NCI-H2227 (cell line): ENCODE results near the gene IRS1.
"Not testable (repeated sequence)": the region's sequence is repeated elsewhere in the genome, so short reads cannot be mapped to it uniquely, and the experiment has no call there.

Experiments
- DNase-seq: peaks from one replicate; lab custom pipeline; 2025; ENCODE audit not compliant: unreplicated experiment; lab: John Stamatoyannopoulos, UW

IRS1 gene, protein sequence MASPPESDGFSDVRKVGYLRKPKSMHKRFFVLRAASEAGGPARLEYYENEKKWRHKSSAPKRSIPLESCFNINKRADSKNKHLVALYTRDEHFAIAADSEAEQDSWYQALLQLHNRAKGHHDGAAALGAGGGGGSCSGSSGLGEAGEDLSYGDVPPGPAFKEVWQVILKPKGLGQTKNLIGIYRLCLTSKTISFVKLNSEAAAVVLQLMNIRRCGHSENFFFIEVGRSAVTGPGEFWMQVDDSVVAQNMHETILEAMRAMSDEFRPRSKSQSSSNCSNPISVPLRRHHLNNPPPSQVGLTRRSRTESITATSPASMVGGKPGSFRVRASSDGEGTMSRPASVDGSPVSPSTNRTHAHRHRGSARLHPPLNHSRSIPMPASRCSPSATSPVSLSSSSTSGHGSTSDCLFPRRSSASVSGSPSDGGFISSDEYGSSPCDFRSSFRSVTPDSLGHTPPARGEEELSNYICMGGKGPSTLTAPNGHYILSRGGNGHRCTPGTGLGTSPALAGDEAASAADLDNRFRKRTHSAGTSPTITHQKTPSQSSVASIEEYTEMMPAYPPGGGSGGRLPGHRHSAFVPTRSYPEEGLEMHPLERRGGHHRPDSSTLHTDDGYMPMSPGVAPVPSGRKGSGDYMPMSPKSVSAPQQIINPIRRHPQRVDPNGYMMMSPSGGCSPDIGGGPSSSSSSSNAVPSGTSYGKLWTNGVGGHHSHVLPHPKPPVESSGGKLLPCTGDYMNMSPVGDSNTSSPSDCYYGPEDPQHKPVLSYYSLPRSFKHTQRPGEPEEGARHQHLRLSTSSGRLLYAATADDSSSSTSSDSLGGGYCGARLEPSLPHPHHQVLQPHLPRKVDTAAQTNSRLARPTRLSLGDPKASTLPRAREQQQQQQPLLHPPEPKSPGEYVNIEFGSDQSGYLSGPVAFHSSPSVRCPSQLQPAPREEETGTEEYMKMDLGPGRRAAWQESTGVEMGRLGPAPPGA (N-terminal part only)

DNA sequence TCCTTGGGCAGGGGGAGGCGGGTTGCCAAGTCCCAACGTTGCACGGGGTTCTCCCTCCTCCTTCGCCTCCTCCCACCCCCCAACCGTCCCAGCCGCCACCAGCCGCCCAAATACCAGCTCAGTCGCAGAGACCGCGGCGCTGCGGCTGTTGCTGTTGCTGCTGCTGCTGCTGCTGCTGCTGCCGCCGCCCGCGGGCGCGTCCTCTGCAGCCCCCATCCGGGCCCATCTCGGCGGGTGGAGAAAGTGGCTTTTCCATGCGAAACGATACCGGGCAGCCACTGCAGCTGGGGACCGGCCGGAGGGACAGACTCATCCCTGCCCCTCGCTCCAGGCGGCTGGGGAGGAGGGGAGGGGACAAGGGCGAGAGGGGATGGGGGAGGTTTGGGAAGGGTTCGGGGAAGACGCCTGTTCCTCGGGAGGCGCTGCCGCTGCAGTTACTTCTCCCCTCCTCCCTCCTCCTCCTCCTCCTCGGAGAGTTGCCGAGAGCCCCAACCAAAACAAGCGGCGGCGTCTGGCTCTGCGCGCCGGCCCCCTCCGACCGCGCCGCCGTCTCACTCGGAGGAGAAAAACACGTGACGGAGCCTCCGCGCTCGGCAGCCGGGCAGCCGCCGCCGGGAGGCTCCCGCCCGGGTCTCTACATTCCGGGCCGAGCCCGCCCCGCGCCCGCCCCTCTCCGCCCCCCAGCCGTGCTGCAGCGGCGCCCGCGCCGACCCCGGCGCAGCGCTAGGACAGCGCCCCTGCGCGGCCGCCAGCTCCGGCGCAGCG, at the start of gene IRS1:
TSS of gene IRS1 (minus strand) at position 610 of the 765 bp plus-strand sequence. CDS start 1,082 bp downstream, outside the sequence.
- DNase-seq: peak; percentile 87

DNA sequence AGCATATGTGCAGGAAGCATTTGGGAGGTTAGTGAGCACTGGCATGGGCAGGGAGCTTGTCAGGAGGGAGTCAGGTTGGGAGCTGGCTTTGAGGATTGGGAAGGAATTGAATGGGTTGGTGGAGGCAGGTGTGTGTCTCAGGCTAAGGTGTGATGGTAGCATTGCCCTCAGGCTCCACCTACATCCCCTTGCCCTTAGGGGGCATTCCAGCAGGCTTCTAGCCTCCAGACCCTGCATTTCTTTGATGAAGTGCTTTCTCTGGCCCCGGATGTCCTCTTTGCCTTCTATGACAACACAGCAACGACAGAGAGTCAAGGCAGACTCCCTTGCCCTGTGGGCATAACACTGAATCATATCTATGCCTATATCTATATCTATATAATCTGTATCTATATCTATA, 49.7 kb upstream of the IRS1 start:
- no peak for DNase-seq

DNA sequence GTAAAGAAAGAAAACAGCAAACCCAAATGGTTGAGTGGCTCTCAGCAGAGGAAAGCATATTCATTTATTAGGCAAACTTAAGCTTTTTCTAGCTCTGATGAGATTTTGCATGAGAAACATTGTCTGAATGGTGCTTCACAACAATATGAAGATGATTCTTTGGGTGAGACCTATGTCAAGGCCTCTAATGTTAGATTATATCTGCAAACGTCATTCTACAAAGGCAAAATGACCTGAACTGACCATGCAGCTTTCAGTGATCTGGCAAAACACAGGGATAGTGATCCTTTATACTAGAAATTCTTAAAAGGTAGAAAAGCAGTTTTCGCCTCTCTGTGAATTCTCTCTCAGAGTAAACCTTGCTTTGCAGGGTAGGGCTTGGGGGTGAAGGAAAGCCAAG, 47.9 kb upstream of the IRS1 start:
- DNase-seq: no peak

DNA sequence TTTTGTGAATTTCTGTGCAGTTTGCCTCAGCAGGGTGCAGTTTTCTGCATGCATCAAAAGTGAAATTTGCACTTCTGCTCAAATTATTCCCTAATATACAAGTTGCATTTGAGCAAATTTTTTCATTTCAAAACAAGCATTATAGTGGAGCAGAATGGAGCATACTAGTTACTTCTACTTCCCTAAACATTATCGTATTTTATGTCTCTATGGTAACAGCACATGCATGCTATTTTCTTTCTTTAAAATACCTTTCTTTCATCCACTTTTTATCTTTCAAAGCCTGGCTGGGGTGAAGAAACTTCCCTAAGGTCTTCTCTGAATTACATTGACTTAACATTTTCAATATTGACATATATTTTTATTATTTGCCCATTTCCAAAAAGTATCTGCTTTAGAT, 47.5 kb upstream of the IRS1 start:
- no peak for DNase-seq

DNA sequence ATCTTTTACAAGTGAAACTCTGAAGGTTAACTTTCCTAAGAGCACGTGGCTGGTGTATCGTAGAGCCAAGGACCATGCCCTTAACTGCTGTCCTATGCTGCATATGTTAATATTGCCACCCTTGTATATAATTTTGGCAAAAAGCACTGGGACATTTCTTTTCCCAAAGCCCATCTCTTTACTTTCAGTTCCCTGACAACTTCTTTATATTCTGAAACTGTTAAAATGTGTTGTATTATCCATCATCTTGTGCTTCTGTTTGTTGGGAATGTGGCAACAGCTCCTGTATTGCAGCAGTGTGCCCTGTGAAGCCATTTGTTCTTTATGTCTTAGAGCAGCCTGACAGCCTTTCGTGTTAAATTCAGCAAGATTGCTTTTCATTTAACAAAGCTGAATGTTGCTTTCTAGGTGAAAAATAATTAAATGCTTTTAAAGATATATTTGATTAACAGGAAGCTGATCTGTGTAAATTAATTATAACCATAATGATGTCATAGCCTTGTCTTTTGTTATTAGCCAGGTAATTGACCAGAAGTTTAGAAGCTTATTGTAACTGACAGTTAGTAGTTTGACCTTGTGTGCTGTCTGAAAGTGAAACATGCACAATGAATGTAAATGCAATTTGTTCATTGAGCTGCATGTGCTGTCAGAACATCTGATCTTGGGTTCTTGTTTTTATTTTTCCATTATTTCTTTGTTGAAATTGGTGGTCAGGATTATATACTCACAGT, 45.9 kb upstream of the IRS1 start:
- DNase-seq: no peak

DNA sequence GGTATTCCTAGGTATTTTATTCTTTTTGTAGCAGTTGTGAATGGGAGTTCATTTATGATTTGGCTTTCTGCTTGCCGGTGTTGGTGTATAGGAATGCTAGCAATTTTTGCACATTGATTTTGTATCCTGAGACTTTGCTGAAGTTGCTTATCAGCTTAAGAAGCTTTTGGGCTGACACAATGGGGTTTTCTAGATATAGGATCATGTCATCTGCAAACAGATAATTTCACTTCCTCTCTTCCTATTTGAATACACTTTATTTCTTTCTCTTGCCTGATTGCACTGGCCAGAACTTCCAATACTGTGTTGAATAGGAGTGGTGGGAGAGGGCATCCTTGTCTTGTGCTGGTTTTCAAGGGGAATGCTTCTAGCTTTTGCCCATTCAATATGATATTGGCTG, 43.4 kb upstream of the IRS1 start:
- DNase-seq: not testable (repeated sequence)

DNA sequence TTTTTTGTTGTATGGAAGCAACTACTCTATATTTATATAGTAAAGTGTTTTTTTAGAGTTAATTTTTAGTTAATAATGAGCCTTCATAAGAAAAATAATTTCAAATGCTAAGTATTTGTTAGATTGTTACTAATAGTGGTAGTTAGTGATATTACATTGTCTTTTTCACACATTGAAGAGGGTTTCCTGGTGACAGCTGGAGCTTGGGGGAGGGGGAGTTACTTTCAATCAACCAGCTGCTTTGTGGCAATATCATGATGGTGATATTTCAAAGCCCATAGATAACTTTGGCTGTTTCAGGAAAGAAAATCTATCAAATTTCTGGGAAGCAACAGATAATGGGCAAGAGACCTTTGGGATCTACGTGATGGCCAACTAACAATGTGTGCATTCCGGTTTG, 40.3 kb upstream of the IRS1 start:
- DNase-seq: no peak

DNA sequence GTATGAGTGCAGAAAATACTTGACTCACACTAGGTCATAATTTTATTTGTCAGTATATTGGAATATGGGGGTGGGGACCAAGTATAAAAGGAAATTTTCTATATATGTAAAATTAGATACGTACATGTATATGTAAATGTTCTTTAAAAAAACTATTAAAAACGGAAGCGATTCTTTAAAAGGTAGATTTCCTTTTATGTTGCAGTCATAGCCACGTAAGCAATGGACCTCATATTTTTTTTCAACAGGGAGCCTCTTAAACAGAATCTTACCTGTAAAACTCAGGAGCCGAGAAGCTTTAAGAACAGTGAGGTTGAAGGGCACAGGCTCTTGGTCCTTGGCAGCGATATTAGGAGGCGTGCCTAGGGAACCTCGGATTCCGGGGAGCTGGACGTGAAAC, 39.5 kb upstream of the IRS1 start:
- peak; percentile 9 for DNase-seq

DNA sequence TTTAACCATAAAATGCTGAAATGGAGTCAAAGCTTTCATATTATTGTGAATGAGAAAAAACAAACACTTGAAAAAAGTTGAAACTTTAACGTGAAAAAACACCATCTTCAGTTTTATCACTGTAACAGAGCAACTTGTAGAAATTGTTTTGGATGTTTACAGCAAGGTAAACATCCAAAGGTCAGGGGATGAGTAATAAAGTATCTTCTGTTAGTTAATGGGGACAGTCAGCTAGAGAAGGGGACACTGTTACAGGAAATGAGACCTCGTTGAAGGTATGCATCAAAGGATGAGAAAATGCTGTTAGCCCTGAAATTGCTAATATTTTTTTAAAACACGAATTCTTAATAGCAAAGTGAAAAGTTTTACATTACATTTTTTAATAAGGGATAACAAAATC, 39.1 kb upstream of the IRS1 start:
- no peak for DNase-seq

DNA sequence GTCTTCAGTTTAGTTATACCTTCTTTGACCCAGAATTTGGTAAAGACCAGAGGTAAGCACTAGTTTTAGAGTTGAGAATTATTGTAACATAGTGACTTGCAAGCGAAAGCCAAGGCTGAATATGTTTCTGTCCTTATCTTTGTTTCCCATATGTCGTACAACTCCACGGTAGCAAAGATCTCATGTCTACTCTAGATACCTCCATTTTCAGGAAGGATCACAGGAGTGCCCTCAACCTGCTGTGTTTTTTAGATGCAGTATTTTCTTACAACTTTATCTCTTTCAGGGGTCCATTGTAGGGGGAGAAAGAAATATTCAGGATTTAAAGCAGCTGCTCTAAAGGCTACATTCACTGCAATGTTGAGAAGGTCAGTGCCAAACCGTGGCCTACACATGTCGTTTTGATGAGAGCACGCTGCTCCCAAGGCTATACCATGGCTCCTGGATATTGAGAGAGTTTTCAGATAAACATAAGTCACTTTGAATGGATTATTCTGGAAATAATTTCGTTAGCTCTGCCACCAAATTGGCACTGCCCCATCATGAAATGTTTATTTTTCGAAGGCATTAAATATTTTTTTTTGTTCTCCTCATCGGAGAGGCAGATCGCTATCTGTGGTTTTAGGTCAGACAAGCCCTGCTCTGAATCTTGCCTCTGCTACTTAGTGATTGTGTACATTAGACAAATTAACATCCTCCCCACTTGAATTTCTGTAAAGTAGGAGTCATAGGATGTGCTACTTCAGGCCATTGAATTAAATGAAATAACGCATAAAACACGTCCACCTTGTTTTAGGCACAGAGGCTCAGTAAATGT, 38.4 kb upstream of the IRS1 start:
- DNase-seq: no peak

DNA sequence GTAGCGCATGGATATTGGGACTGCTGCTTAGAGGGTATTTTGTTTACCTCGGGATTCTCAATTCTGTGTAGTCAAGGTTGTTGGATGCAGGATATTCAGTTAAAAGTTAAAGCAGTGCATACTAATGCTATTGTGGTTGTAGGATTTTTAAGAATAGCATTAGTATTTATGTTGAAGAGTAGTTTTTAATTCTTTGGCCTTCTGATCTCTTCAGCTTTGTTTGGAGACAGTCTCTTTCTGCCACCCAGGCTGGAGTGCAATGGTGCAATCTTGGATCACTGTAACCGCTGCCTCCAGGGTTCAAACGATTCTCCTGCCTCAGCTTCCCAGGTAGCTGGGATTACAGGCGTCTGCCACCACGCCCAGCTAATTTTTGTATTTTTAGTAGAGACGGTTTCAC, 37.7 kb upstream of the IRS1 start:
- no peak for DNase-seq

DNA sequence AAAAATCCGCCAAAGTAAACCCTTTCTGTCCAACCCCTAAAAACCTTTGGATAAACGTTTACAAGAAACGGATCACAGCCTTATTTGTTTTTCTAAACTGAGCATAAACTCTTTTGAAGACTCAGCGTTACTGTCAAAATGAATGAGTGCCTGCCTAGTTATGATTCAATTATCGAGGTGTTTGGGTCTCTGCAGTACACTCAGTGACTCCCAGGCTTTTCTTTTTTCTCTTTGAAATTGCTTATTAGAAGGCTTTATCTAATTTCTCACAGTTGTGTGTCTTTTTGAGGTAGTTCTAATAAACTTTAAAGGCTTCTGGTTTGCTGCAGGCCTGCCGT, 36.9 kb upstream of the IRS1 start:
- DNase-seq: no peak

DNA sequence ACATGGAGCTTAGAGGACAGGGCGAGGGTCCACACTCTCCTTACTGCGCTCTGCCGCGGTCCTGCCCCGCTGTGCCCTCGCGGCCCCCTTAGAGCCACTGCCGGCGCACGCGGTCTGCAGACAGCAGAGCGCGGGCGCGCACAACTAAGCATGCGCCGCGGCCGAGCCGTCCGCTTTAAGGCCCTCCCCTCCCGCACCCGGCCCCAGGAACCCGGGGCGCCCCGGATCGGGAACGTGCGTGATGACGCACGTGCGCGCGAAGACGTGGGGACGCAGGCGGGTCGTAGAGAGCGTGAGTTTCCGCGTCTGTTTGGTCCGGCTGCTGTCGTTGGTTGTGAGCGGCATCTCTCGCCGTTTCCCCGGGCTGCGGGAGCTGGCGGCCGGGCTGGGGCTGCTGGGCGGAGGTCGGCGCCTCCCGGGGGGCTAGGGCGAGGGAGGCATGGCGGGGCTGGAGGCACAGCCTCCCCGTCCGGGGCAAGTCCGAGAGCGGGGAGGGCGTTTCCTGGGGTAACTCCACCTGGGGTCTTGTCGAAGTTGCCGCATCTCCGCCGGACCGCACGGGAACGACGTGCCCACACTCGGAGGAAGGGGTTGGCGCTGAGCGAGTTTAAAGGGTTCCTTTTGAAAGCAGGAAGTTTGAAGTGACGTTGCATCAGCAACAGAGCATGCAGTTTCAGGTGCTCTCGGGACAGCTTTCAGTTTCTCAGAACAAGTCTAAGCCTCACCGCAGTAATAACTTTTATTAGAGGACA, 36.4 kb upstream of the IRS1 start, which contains the start of gene RHBDD1:
TSS of gene RHBDD1 (plus strand) at position 259 of the 752 bp plus-strand sequence. CDS start 28,640 bp downstream, outside the sequence.
- DNase-seq: peak; percentile 98

DNA sequence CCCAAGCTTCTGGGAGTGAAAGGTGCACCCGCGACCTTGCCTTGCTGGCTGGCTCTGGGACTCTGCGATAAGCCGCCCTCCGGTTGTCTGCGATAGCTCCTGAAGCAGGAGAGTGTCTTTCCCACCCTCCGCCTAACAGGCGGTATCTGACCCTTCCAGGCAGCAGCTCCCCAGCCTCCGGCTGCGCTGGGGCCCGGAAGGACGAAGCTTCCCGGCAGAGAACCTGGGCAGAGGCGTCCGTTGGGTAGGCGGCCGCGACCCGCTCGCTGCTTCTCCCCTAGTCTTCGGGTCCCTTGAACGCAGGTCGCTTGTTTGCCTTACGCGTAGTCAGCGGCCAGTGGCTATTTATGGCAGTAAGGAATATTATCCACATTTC, 35.8 kb upstream of the IRS1 start:
- peak; percentile 84 for DNase-seq

DNA sequence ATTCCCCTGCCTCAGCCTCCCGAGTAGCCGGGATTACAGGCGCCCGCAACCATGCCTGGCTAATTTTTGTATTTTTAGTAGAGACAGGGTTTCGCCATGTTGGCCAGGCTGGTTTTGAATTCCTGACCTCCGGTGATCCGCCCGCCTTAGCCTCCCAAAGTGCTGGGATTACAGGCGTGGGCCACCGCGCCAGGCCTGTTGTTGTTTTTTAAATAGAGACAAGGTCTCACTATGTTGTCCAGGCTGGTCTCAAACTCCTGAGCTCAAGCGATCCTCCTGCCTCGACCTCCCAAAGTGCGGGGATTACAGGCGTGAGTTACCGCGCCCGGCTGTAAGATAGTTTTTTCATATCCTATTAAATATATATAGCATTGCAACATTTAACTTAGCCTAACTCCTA, 35.3 kb upstream of the IRS1 start:
- not testable (repeated sequence) for DNase-seq

DNA sequence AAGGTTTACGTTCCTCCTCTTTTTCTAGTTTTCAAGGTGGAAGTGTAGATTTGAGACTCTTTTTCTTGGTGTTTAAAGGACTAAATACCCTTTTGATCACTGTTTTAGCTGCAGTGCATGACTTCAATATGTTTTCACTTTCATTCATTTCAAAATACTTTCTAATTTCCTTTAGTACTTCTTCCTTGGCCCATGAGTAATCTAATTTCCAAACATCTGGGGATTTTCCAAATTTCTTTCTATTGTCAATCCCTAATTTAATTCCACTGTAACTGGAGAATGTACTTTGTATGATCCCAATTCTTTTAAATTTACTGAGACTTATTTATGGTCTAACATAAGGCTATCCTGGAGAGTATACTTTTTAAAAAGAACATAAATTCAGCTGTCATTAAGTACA, 32.4 kb upstream of the IRS1 start:
- no peak for DNase-seq

DNA sequence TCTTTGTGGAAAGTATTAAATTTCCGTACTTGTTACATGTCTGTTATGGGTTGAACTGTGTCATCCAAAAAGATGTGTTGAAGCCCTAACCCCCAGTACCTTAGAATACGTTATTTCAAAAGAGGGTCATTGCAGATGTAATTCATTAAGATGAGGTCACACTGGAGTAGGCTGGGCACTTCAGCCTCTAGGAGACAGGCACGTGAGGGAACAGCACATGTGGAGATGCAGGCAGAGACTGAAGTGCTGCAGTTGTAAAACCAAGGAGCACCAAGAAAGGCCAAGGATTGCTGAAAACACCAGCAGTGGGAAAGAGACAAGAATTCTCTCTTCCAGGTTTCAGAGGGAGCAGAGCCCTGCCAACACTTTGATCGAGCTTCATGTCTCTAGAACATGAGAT, 31.6 kb upstream of the IRS1 start:
- no peak for DNase-seq

DNA sequence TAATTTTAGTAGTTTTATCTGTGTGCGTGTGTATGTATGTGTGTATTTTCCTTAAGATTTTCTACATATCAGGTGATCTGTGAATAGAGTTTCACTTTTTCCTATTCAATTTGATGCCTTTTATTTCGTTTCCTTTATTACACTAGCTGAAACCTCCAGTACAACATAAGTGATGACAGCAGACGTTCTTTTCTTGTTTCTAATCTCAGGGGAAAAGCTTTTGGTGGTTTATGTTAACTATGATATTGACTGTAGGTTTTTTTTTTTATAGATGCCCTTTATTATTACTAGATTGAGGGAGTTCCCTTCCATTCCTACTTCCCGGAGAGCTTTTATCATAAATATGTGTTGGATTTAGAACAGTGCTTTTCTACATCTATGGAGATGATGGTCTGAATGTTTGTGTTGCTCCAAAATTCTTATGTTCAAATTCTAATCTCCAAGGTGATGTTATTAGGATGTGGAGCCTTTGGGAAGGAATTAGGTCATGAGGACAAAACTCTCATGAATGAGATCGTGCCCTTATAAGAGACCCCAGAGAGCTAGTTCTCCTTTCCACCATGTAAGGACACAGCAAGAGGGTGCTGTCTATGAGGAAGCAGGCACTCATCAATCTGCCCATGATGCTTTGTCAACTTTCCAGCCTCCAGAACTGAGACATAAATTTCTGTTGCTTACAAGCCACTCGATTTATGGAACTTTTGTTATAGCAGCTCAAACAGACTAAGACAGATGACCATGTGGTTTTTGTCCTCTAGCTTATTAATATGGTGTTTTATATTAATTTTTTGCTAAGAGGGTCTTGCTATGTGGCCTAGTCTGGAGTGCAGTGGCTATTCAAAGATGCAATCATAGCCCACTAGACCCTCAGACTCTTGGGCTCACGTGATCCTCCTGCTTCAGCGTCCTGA, 30.4 kb upstream of the IRS1 start:
- no peak for DNase-seq
